GM21381 (cell line): ENCODE measurements around the gene PRPH.

Experiments
- ATAC-seq: cut with Tn5 transposase; IDR thresholded peaks from one replicate; pipeline ENCODE4 v1.9.1; 2021; ENCODE audit warnings: mild to moderate bottlenecking, moderate library complexity; ENCODE audit not compliant: unreplicated experiment

PRPH gene

GRCh38 chr12:49345051-49345824 is 50.3 kb downstream of the PRPH start:
- ATAC-seq = no peak

DNA sequence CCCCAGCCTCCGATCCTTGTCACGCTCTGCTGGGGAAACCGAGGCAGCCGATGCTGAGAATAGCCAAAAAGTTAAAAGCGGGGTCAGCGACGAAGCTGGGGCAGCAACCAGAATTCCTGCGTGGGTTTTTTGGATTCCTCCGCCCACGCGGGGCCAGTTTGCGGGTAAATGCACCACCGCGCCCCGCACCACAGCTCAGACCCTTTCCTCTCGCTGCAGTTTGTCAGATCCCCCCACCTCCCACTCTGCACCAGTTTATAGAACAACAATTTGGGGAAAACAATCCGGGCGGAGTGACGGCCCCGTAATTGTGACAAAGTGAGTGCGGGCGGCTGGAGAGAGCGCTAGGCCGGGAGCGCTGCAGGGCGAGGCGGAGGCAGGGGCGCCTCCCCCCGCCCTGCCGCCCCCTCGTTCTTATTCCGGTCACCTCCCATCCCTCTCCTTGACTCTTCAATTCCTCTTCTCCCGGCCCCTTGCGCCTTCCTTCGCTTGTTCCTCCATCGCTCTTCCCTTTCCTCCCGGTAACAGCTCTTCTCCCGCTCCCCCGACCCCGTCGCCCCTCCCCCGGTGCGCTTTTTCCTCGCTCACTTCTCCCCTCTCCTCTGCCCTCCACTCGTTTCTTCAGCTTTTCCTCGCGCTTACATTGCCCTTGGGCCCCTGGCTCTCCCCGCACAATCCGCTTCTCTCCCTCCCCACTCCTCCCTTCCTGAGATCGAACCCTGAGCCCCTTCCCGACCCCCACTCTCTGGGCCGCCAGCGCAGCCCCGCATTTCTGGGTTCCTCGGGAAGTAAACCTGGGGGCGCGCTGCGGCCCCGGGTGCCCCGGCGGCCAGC is 51.1 kb downstream of the PRPH start:
- ATAC-seq = no peak

DNA sequence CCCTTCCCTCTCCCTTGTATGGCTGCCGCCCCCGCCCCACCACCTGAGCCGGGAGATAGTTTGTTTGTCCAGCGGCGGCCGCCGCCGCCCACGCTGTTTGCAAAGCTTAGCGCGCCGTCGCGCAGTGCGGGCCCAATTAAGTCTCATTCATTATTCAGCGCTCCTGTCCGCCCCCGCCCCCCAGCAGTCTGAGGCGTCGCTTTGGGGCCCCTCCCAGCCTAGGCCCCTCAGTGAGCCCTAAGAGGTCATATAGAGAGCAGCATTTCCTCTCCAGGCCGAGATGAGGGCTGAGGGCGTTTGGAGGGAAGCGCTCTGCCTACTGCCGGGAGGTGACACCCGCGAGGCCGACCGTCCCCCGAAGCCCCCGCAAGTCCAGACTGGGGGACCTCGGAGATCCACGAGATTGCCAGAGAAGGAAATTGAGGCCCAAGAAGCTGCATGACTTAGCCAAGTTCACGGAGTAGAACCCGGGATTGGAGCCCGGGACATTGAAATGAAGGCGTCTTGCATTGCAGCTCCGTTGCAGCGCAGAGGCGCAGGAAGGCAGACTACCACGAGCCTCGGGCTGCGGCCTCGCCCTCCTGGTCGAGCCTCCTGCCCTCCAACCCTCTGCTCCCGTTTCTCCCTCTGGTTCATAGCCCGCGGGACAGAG is 51.8 kb downstream of the PRPH start, which contains the start of gene DNAJC22:
Gene DNAJC22 (plus strand): TSS at position 230 of the 652 bp plus-strand sequence. CDS start 1,985 bp downstream, outside the sequence.
- no peak for ATAC-seq

- ATAC-seq = peak; percentile 53
Observed at GRCh38 chr12:49347311-49348193, 52.6 kb downstream of the PRPH start.
